Activated naive CD4-positive, alpha-beta T cell treated with Interleukin-2 at 50 U/mL for 16 hours (primary cell): ENCODE results near the gene STIP1.

ENCODE experiments used
- DNase-seq: peaks from one replicate; pipeline ENCODE4 v3.0.0-alpha.2; 2020

STIP1 gene

DNA sequence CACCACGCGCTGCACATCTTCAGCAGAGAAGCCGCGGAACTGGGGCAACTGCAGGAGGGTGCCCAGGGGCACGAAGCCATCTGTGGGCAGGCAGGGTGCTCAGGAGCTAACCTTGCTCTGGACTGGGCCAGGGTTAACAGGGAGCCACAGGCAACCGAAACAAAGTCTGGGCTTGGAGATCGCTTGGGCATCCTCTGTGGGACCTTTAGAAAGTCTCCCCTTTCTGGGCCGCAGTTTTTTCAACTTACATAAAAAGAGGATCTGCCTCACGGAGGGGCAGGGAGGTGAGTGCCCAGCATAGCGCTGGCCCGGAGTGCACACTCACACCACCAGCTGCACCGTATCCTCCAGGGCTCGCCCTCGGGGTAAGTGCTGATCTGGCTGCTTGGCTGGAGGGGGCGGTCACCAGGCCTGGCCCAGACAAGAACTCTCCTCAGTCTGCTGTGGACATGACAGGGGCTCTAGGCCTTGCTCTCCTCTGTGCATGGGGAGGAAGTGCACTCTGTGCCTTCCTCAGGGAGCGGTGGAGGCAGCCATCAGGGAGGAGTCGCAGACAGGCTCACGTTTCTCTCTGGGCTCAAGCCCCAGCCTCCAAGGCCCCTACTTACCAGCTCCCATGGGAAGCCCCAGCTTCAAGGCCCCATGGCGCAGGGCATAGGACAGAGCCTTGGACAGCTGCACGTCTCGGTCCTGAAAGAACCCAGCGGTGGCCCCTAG, 39.1 kb downstream of the STIP1 start:
- DNase-seq: no peak

DNA sequence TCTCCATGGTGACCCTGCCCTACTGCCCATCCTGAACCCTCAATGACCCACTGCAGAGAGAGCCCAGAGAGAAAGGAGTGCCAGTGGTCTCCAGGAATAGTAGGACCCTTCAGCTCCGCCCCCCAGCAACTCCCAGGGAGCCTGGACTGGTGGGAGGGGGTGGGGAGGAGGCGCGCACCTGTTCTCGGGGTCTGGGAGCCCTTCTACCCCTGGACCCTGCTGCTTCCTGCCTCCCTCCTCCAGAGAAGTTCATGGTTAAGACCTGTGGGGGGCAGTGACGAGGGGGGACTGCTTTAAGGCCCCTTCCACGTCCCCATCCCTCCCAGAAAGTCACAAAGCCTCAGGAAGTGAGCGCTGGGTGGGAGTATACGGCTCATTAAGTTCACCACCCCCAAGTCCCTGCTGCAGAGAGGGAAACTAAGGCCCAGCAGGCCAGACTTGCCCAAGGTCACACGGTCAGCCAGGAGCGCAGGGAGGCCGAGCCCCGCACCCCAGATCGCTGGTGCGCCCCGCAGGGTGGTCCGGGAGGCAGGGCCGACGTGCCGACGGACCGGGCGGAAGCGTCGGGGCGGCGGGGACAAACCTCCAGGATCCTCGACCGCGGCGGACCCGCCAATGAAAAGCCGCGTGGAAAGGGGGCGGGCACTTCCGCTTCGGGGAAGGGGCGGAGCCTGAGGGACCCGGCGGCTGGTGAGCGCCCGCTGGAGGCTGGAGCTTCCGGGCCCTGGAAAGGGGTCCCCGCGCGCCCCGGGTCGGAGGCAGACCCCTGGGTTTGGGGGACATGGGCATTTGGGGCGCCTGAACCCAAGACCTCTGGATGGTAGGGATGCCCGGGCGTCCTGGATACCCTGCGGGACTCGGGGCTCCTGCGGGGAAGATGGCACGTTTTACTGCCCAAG, 39.9 kb downstream of the STIP1 start, which contains the start of the genes NUDT22 and TRPT1:
Gene NUDT22, plus strand, starts transcription at position 667 of the 899 bp plus-strand sequence. CDS start 379 bp downstream, outside the sequence.
Gene TRPT1, minus strand, starts transcription at position 579 of the 899 bp plus-strand sequence. Its CDS starts 326 bp downstream, at position 253.
- peak; percentile 94 for DNase-seq

DNA sequence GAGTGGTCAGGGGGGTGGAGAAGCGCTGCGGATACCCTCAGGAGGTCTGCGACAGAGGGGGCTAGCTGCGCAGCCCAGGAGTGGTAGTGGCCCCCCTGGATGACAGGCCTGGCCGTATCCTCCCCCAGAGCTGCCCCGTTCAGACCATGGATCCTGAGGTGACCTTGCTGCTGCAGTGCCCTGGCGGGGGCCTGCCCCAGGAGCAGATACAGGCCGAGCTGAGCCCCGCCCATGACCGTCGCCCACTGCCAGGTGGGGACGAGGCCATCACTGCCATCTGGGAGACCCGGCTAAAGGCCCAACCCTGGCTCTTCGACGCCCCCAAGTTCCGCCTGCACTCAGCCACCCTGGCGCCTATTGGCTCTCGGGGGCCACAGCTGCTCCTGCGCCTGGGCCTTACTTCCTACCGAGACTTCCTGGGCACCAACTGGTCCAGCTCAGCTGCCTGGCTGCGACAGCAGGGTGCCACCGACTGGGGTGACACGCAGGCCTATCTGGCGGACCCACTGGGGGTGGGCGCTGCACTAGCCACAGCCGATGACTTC, 40.6 kb downstream of the STIP1 start:
- peak; percentile 64 for DNase-seq

DNA sequence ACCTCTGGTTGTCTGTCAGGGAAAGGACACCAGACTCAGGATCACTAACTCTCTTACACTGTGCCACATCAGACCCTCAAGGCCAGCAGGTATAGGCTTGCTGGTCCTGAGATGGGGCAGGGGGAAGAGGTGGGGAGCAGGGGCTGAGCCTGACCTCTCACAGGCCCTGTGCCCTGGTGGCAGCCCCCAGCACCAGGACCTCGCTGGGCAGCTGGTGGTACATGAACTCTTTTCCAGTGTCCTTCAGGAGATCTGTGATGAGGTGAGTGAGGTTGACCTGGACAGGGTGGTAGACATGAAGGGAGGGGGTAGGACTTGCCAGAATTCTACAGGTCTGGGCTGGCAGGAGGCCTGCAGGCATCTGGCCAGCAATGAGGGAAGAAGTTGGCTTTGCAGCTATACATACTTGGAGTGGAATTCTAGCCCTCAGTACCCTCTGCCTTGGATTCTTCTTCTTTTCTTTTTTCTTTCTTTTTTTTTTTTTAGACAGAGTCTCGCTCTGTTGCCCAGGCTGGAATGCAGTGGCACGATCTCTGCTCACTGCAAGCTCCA, 41.5 kb downstream of the STIP1 start:
- DNase-seq: no peak

DNA sequence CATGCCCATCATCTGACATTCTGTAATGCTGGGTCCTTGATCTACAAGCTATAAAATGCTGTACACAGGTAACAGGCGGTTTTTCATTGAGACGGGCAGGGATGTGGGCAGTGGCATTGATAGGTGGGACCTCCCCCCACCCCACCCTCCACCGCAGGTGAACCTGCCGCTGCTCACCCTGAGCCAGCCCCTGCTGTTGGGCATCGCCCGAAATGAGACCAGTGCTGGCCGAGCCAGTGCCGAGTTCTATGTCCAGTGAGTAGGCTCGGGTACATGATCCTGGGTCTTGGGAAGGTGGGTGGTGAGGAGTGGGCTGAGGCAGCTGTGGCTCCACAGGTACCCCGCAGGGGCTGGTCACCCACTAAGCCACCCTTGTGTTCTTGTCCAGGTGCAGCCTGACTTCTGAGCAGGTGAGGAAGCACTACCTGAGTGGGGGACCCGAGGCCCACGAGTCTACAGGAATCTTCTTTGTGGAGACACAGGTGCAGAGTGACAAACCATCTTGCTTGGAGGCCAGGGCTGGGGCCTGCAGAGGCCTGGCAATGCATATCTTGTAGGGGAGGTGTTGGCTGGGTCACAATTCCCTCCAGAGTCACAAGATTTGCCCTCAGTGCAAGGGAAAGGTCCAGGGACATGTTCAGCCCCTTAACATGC, 43.2 kb downstream of the STIP1 start:
- DNase-seq: no peak

DNA sequence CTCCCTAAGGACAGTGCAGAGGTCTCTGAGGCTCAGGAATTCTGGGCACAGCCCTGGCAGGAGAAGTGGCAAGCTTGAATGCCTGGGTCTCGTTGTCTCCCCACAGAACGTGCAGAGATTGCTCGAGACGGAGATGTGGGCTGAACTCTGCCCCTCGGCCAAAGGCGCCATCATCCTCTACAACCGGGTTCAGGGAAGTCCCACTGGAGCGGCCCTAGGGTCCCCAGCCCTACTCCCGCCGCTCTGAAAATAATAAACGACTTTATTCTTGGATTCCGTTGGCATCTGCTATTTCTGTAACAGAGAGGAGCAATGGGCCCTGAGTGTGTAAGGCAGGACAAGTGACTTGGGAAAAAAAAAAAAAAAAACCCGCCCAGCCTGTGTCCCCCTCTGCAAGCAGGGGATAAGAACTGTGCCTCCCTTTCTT, 43.8 kb downstream of the STIP1 start:
- no peak for DNase-seq

DNA sequence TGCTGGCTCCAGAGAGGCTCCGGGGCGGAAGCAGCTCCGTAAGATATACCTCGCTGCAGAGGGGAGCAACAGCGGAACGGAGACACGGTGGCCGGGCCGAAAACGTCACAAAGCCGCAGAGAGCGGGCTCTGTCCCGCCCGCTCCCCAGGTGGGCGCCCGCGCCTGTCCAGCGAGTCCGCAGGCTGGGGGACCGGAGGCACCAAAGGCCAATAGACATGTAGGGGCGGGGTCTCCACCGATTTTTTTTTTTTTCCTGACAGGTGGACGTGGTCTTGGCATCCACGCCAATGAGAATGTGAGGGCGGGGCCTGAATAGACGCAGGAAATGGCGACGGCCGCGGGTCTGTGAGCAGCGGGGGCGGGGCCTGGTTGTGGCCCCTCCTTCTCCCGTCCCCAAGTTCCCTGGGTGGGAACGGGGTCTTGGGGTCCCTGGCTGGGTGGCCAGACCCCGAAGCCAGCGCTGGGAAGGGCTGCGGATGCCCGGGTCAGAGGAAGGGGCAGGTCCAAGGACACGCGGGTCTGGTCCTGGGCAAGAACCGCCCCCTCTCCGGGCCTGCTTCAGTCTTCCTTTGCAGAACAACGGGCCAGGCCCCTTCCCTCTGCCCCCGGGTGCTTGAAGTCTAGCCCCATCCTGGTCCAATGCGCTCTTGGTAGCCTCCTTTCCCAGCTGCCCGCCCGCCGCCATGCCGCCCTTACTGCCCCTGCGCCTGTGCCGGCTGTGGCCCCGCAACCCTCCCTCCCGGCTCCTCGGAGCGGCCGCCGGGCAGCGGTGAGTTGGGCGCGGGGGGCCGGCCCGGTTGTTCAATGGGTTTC, 44.4 kb downstream of the STIP1 start, which contains the start of gene DNAJC4:
Gene DNAJC4, plus strand, starts transcription at position 378 of the 814 bp plus-strand sequence. Its CDS starts 307 bp downstream, at position 685.
- peak; percentile 90 for DNase-seq

DNA sequence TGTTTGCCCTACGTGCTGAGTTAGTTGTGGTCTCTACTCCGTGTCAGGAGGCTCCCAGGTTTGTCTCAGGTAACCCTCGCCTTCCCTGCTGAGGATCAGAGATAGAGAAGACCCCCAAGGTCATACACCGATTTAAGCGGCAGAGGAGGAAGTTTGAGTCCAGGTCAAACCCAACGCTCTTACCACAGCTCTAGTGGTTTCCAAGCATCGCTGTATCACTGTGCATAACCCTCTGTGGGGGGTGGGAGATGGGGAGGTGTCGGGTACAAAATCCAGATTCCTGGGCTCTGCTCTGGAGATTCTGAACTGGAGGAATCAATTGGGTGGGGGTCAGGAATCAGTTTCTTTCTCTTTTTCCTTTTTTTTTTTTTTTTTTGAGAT, 45.0 kb downstream of the STIP1 start:
- no peak for DNase-seq

DNA sequence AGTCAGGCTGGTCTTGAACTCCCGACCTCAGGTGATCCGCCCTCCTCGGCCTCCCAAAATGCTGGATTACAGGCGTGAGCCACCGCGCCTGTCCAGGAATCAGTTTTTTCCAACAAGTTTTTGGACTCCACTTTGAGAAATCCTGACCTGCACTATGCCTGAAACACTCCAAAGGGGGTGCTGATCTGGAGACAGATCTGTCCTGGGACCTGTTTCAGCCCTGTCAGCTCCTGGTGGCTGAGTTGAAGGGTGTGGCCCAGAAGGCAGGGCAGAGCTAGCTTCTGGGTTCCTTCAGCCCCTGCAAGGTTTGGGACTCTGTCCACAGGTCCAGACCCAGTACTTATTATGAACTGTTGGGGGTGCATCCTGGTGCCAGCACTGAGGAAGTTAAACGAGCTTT, 45.6 kb downstream of the STIP1 start:
- DNase-seq: no peak

DNA sequence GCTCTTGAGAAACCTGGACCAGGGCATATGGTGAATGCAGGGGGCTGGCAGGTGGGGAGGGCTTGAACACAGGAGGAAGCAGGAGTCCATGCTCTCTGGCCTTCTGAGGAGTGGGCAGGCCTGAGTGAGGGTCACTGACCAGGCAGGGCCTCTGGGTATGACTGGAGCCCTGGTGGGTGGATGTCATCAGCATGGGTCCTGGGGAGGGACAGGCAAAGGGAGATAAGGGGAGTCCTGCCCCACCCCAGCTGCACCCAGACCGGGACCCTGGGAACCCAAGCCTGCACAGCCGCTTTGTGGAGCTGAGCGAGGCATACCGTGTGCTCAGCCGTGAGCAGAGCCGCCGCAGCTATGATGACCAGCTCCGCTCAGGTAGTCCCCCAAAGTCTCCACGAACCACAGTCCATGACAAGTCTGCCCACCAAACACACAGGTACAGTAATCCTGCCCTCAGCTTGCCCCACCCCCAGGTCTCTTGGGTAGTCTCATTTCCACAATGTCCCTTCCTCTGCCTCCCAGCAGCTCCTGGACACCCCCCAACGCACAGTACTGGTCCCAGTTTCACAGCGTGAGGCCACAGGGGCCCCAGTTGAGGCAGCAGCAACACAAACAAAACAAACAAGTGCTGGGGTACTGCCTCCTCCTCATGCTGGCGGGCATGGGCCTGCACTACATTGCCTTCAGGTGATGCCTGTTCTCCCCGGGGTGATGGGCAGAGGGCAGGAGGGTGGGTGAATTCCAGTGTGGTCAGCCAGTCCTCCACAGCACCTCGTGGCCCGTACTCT, 46.4 kb downstream of the STIP1 start:
- no peak for DNase-seq

DNA sequence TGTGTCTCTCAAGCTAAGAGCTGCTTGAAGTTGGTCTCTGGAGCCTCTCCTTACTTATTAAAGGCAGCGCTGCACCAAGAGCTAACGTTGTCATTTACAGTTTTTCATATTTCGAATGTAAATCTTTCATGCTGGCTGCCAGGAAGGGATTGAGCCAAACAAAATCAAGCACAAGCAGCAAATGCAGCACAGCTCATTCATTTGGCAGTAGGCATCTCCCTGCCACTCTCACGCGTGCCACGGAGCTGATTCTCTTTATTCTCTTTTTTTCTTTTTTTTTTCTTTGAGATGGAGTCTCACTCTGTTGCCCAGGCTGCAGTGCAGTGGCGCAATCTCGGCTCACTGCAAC, 47.0 kb downstream of the STIP1 start:
- DNase-seq: no peak

DNA sequence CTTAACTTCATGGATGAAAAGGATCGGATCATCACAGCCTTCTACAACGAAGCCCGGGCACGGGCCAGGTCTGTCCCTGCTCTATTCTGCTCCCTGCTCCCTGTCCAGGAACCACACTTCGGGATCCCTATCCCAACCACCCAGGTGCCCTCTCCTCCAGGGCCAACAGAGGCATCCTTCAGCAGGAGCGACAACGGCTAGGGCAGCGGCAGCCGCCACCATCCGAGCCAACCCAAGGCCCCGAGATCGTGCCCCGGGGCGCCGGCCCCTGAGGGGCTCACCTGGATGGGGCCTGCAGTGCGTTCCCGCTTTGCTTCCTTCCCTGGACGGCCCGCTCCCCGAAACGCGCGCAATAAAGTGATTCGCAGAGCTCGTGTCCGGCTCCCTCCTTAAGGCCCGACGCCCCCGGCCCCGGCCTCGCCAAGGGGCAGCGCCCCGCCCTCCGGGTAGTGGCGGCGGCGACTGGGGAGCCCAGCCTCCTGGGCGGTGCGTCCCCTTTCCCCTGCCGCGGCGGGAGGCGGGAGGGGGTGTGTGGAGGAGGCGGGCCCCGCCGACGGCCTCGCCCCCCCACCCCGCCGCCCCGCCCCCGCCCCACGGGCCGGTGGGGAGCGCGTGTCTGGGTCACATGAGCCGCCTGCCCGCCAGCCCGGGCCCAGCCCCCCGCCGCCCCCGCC, 48.1 kb downstream of the STIP1 start, which contains the start of gene VEGFB:
Gene VEGFB, plus strand, starts transcription at position 672 of the 674 bp plus-strand sequence. CDS start 250 bp downstream, outside the sequence.
- DNase-seq: peak; percentile 70

DNA sequence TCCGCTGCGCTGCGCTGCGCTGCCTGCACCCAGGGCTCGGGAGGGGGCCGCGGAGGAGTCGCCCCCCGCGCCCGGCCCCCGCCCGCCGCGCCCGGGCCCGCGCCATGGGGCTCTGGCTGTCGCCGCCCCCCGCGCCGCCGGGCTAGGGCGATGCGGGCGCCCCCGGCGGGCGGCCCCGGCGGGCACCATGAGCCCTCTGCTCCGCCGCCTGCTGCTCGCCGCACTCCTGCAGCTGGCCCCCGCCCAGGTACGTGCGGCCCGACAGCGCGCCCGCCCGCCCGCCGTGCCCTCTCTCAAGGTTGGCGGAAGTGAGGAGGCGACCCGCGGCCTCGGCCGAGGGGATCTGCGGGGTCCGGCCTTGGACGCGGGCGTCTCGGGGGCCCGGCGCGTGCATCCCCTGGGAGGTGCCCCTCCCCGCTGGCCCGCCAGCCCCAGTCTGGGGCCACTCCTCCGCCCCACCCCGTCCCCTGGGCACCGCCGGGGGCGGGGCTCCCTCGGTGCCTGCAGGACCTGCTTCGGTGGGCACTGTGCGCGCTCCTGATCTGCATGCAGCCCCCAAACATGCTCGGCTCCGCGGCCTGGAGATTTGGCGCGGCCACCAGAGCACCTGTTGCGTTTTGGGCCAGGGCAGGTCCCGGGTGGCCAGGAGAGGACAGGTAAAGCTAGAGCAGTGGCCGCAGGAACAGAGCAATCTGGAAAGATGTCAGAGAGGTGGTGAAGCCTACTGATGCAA, 48.8 kb downstream of the STIP1 start:
- peak; percentile 56 for DNase-seq

DNA sequence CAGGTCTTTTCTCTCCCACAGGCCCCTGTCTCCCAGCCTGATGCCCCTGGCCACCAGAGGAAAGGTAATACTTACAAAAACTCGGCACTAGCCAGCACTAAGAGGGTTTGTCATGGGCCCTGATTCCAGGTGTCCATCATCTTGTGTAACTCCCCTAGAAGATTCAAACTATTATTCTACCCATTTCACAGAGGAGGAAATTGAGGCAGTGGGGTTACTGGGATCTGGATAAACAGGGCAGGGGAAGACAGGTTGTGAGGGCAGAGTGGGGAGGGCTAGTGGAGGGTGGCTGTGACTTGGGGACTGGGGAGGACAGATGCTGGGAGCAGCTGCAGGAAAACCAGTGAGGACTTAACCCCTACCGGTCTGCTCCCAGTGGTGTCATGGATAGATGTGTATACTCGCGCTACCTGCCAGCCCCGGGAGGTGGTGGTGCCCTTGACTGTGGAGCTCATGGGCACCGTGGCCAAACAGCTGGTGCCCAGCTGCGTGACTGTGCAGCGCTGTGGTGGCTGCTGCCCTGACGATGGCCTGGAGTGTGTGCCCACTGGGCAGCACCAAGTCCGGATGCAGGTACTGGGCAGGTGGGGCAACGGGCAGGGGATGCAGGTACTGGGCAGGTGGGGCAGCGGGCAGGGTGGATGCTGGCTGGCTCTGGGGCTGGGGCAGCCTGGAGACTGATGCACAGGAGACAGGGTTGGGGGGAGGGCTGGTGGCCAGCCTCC, 49.6 kb downstream of the STIP1 start:
- DNase-seq: no peak

DNA sequence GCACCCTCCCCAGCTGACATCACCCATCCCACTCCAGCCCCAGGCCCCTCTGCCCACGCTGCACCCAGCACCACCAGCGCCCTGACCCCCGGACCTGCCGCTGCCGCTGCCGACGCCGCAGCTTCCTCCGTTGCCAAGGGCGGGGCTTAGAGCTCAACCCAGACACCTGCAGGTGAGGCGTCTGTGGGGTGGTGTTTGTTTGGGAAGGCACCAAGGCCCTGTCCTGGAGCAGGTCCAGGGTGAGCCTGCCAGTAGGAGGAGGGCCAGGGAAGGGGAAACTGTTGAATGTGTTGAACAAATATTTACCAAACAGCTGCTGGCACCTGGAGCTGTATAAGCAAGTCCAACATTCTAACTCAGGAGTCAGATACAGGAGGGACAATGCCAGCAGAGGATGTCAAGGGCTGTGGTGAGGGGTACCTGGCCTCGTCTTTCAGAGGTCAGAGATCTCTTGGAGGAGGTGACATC, 51.5 kb downstream of the STIP1 start:
- DNase-seq: no peak

DNA sequence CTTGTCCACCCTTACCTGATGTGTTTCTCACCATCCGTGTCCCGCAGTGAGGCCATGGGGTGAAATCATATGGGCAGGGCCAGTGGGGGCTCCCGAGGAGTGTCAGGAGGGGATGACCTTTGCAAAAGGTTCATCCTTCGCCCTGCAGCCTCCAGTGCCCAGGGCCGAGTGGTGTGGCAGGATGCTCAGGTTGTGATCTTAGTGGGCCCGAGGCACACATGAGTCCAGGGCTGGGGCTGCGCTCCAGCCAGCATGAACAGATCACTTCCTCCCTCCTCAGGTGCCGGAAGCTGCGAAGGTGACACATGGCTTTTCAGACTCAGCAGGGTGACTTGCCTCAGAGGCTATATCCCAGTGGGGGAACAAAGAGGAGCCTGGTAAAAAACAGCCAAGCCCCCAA, 52.1 kb downstream of the STIP1 start:
- DNase-seq: no peak

DNA sequence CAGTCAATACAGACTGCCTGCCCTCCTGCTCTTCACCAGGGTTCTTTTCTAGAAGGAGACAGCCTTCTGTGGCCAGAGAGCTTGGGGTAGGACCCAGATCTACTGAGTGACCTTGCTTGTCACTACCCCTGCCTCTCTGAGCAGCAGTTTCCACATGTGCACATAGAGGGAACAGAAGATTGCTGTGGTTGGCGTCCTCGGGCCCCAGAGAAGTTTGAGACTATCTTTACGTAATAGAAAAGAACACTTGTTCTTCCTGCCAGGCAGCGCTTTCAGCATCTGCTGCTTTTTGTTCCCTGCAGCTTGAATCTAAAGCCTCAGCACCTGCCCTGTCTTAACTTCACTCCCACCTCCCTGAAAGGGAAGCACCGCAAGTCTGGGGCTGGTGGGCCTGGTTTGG, 53.0 kb downstream of the STIP1 start:
- DNase-seq: no peak

DNA sequence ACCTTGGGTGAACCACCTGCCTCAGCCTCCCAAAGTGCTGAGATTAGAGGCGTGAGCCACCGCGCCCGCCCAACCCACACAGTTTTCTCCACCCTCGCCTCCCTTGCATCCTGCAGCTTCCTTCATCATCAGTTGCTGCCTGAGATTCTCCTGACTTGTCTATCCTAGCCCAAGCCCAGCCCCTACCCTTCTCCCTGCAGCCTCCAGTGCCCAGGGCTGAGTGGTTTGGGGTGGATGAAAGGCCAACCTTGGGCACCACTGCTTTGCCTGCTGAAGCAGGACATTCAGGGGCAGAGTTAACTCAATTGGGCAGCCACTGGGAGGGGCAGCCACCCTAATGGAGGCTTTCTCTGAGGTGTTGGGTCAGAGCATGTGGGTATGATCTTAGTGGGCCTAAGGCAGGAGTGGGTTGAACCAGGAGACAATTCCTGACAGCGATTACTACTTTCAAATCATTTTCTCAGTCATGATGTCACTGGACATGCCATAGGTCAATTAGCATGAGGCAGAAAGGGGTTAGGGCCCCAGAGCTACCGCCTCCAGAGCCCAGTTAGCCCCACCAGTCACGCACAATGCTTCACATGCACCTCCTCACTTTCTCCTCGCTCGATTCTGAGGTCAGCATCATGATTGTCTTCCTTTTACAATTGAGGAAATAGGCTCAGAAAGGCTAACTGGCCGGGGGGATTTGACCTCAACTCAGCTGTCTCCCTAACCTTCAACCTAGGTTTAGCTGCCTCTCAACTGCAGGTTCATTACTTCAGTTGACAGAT, 53.9 kb downstream of the STIP1 start:
- DNase-seq: no peak
